Natural killer cell (primary cell): ENCODE results near the gene GTPBP4. TPM values are rescaled to one million over a fixed set of nuclear protein-coding genes. Genes with fewer than 3 reads are reported as not detected.

ENCODE experiments used
- ATAC-seq, 3 donors: fragments of 150-1000 bp in 2 of 3; fragments of 200-7000 bp in 1 of 3; cut with Tn5 transposase; 1 replicate in 1 of 3; 2 replicates in 2 of 3; pipeline ENCODE4 v1.10.0; 2021; ENCODE audit warnings: mild to moderate bottlenecking in 2 of 3, moderate library complexity in 2 of 3
- DNase-seq, 2 donors: peaks; one replicate each; pipeline versions ENCODE4 v3.0.0 to v3.0.0-alpha.2; 2013 to 2021; ENCODE audit warnings: mixed read lengths in 1 of 2
- H3K27ac ChIP-seq: one replicate; pipeline ENCODE4 v1.5.1; 2013; ENCODE audit warnings: mild to moderate bottlenecking, low read length
- H3K27me3 ChIP-seq: one replicate; pipeline ENCODE4 v1.6.1; 2013; ENCODE audit warnings: low read length; ENCODE audit not compliant: control insufficient read depth, insufficient read depth
- H3K36me3 ChIP-seq: one replicate; pipeline ENCODE4 v1.6.1; 2013; ENCODE audit warnings: low read length; ENCODE audit not compliant: control insufficient read depth, insufficient read depth
- H3K4me1 ChIP-seq: one replicate; pipeline ENCODE4 v1.6.1; 2013; ENCODE audit warnings: low read length; ENCODE audit not compliant: control insufficient read depth, insufficient read depth
- H3K4me3 ChIP-seq: one replicate; pipeline ENCODE4 v1.5.1; 2013; ENCODE audit warnings: low read length
- H3K9me3 ChIP-seq: one replicate; pipeline ENCODE4 v1.6.1; 2013; ENCODE audit warnings: low read length; ENCODE audit not compliant: control insufficient read depth, insufficient read depth
- H3K27ac Mint-ChIP-seq, 2 donors: one replicate each; pipeline ENCODE4 v1.8.0; 2022; ENCODE audit warnings: mild to moderate bottlenecking in 2 of 2, mixed read lengths in 2 of 2, moderate library complexity in 1 of 2
- H3K27me3 Mint-ChIP-seq, 2 donors: one replicate each; pipeline ENCODE4 v1.8.0; 2022; ENCODE audit warnings: low read depth in 2 of 2, mixed read lengths in 2 of 2
- H3K36me3 Mint-ChIP-seq: one replicate; pipeline ENCODE4 v1.8.0; 2022; ENCODE audit warnings: mixed read lengths
- H3K4me1 Mint-ChIP-seq, 2 donors: one replicate each; pipeline ENCODE4 v1.8.0; 2022; ENCODE audit warnings: mixed read lengths in 2 of 2
- H3K4me3 Mint-ChIP-seq: one replicate; pipeline ENCODE4 v1.8.0; 2022; ENCODE audit warnings: mild to moderate bottlenecking, moderate library complexity, mixed read lengths
- H3K9me3 Mint-ChIP-seq, 2 donors: one replicate each; pipeline ENCODE4 v1.8.0; 2022; ENCODE audit warnings: mixed read lengths in 2 of 2
- WGBS: methylation state at CpG from one replicate; pipeline ENCODE4 v1.1.7; 2013; ENCODE audit warnings: missing lambda C conversion rate; ENCODE audit not compliant: insufficient coverage; 5-methylcytosine and 5-hydroxymethylcytosine counted together
- intact Hi-C: fragments of 100-400 bp; cut with micrococcal nuclease; formaldehyde crosslinking; loops from one replicate; pipeline ENCODE4 v1.14.2; 2022
- total RNA-seq, 4 donors: library from RNA; stranded (reverse); fragments of 120-200 nt in 1 of 4; gene quantifications; one replicate each; pipeline versions ENCODE4 v1.2.3 to v1.2.4, GENCODE V29; 2013 to 2022
- TF ChIP-seq, protein P1 (sequence below): fragments of 200-600 bp; IDR thresholded peaks from one replicate; pipeline ENCODE4 v1.8.0; 2022; ENCODE audit warnings: antibody characterized with exemption

Gene GTPBP4
- total RNA-seq, 3 donors from 2014 or later (not counting 1 experiment from before 2014, with no cell fraction given), result 53.9 to 99.6 (median 72.5) TPM

DNA sequence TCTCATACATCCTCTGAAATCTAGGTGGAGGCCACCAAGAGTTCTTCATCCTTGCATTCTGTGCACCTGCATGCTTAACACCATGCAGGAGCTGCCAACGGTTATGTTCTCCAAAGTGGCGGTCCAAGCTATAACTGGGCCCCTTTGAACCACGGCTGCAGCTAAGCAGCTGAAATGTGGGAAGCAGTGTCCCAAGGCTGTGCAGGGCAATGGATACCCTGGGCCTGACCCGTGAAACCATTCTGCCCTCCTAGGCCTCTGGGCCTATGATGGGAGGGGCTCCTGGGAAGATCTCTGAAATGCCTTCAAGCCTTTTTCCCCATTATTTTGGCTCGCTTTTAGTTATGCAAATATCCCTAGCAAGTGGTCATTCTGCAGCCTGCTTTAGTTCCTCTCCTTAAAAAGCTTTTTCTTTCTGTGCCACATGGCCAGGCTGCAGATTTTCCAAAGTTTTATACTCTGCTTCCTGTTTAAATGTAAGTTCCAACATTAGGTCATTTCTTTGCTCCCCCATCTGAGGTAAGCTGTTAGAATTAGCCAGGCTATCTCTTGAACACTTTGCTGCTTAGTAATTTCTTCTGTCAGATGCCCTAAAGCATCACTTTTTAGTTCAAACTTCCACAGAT lies 7.7 kb upstream of the GTPBP4 start:
- no peaks in the 10 kb centered on the region for H3K27me3 ChIP-seq
- Mint-ChIP-seq H3K9me3 (peaks cover 5 to 11% of the 10 kb centered on the region in 2 donors), H3K36me3 (peaks cover 12% of the 10 kb centered on the region), H3K4me3 (no peak overlapping the region), H3K27me3 (no peaks in the 10 kb centered on the region), H3K4me1 (no peaks in the 10 kb centered on the region), H3K27ac (no peak overlapping the region)
- H3K4me3 ChIP-seq, result no peak overlapping the region
- TF ChIP-seq, protein P1, sequence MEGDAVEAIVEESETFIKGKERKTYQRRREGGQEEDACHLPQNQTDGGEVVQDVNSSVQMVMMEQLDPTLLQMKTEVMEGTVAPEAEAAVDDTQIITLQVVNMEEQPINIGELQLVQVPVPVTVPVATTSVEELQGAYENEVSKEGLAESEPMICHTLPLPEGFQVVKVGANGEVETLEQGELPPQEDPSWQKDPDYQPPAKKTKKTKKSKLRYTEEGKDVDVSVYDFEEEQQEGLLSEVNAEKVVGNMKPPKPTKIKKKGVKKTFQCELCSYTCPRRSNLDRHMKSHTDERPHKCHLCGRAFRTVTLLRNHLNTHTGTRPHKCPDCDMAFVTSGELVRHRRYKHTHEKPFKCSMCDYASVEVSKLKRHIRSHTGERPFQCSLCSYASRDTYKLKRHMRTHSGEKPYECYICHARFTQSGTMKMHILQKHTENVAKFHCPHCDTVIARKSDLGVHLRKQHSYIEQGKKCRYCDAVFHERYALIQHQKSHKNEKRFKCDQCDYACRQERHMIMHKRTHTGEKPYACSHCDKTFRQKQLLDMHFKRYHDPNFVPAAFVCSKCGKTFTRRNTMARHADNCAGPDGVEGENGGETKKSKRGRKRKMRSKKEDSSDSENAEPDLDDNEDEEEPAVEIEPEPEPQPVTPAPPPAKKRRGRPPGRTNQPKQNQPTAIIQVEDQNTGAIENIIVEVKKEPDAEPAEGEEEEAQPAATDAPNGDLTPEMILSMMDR, result no peak
- intact Hi-C loops, result no loop called here
- 100% methylated on average over 5 of the region's 5 CpGs for WGBS
- peaks cover 21% of the 10 kb centered on the region for H3K9me3 ChIP-seq
- H3K36me3 ChIP-seq, result no peaks in the 10 kb centered on the region
- no peaks in the 10 kb centered on the region for H3K4me1 ChIP-seq
- DNase-seq (no peak), ATAC-seq (no peak)
- H3K27ac ChIP-seq, result no peak overlapping the region

DNA sequence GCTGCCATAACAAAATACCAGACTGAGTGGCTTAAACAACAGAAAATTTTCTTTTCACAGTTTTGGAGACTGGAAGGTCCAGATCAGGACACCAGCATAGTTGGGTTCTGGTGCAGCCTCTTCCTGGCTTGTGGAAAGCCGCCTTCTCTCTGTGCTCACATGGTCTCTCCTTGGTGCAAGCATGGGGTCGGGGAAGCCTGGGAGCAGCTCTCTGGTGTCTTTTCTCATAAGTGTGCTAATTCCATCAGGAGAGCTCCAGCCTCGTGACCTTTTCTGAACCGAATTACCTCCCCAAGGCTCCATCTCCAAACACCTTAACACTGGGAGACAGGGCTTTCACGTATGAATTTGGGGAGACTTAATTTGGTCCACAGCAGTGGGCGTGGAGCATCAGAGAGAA lies 4.8 kb upstream of the GTPBP4 start:
- H3K9me3 Mint-ChIP-seq, result peaks cover 5 to 11% of the 10 kb centered on the region in 2 donors
- H3K27ac Mint-ChIP-seq, result no peak overlapping the region
- WGBS, result 94% methylated on average over 6 of the region's 6 CpGs

DNA sequence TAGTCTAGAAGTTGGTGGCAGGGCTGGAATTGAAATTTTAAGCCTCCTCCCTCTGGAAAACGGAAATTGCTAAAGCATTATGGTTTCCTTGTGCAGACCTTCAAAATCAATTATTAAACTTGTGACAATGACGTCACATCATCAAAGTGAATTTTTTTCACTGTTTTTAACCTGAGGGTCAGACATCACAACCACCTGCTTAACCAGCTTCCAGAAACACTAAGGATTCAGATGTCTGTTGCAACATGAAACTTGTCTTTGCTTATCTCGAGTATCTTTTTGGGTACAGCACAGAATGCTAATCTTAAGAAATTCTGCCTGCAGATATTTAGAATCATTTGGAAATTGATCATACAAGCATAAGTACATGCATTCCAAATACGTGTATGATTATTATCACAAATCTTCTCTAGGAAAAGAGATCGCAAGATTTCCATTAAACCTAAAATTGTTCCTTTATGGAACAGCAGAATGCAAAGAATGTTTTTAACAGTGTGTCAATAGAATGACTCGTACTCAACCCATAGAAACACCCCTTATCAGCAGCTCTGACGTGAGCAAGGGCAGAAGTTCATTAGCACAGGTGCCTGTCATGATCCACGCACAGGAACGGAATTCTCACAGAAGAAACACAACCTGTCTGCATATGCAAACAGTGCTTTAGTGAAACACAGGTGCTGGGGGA lies 4.1 kb upstream of the GTPBP4 start:
- no peak overlapping the region for H3K27ac ChIP-seq
- WGBS, result 97% methylated on average over 8 of the region's 9 CpGs
- Mint-ChIP-seq H3K27ac (no peak overlapping the region), H3K36me3 (peaks cover 3% of the 10 kb centered on the region), H3K4me1 (peaks cover 20% of the 10 kb centered on the region in 2 donors), H3K9me3 (peaks cover under 1 to 6% of the 10 kb centered on the region in 2 donors), H3K27me3 (no peaks in the 10 kb centered on the region), H3K4me3 (no peak overlapping the region)
- ATAC-seq (no peak), DNase-seq (no peak)
- no peaks in the 10 kb centered on the region for H3K36me3 ChIP-seq
- peaks cover 17% of the 10 kb centered on the region for H3K9me3 ChIP-seq
- intact Hi-C loops, result no loop called here
- H3K27me3 ChIP-seq, result no peaks in the 10 kb centered on the region
- H3K4me3 ChIP-seq, result no peak overlapping the region
- TF ChIP-seq, protein P1, result no peak
- H3K4me1 ChIP-seq, result peaks cover 15% of the 10 kb centered on the region

More for the DNA sequence above, 4.8 kb upstream of the GTPBP4 start:
- H3K27ac ChIP-seq, result no peak overlapping the region
- no peaks in the 10 kb centered on the region for H3K27me3 ChIP-seq
- Mint-ChIP-seq H3K27me3 (no peaks in the 10 kb centered on the region), H3K4me1 (peaks cover 18 to 19% of the 10 kb centered on the region in 2 donors), H3K36me3 (peaks cover 11% of the 10 kb centered on the region), H3K4me3 (no peak overlapping the region)
- no peak for DNase-seq
- H3K4me3 ChIP-seq, result no peak overlapping the region
- TF ChIP-seq, protein P1, result no peak
- peaks cover 21% of the 10 kb centered on the region for H3K9me3 ChIP-seq
- no peak for ATAC-seq
- H3K4me1 ChIP-seq, result peaks cover 9% of the 10 kb centered on the region
- intact Hi-C loops, result no loop called here
- no peaks in the 10 kb centered on the region for H3K36me3 ChIP-seq
